NCI-H1436 treated with DMSO at 0.1 percent for 48 hours (cell line): ENCODE data around the gene ZNF281.
"Not testable (repeated sequence)": the region's sequence is repeated elsewhere in the genome, so short reads cannot be mapped to it uniquely, and the experiment has no call there.

ENCODE experiments used
- DNase-seq: peaks from one replicate; lab custom pipeline; 2025; lab: John Stamatoyannopoulos, UW

The ZNF281 gene

GRCh38 chr1:200363264-200363933, 46.4 kb downstream of the ZNF281 start:
- no peak for DNase-seq

- DNase-seq: no peak
Observed at GRCh38 chr1:200362421-200362820, 47.4 kb downstream of the ZNF281 start.

- DNase-seq: no peak
Observed at GRCh38 chr1:200359610-200360163, 50.1 kb downstream of the ZNF281 start.

- DNase-seq: not testable (repeated sequence)
Observed at GRCh38 chr1:200357925-200358324, 51.9 kb downstream of the ZNF281 start.

GRCh38 chr1:200355801-200356200, 54.0 kb downstream of the ZNF281 start:
- no peak for DNase-seq
